K562 (cell line): ENCODE data around the gene TBC1D1. TPM values are rescaled to one million over a fixed set of nuclear protein-coding genes. Genes with fewer than 3 reads are reported as not detected.

ENCODE experiments used
- ATAC-seq: fragments of 200-7000 bp; cut with Tn5 transposase; 3 replicates; pipeline ENCODE4 v1.9.1; 2020; ENCODE audit warnings: moderate library complexity
- BruUV-seq: library from RNA; stranded (reverse); fragments of 400-500 nt; replicated peaks from 2 replicates; lab custom pipeline; 2021; lab: Mats Ljungman, UMichigan
- CTCF ChIA-PET: fragments of 300-600 bp; formaldehyde crosslinking; extraction: SDS; loops from one replicate; lab custom pipeline; 2021; ENCODE audit warnings: low intra/inter-chr PET ratio; lab: Yijun Ruan, JAX
- POLR2A ChIA-PET: fragments of 300-600, 350-650 bp; sonication (Branson Sonifier 250); formaldehyde crosslinking; extraction: SDS; loops from one replicate; lab custom pipeline; 2021; ENCODE audit warnings: antibody characterized with exemption, inconsistent platforms; lab: Yijun Ruan, JAX
- DNase-seq, 4 experiments: peaks; one replicate each; pipeline versions ENCODE4 v3.0.0 to v3.0.0-alpha.2; 2011 to 2018; ENCODE audit warnings: low spot score in 3 of 4, mixed read lengths in 3 of 4; ENCODE audit errors: extremely low read depth in 1 of 4
- FAIRE-seq: peaks from 2 replicates; lab custom pipeline; 2011; peaks lifted over from hg19 to GRCh38; lab: Jason Lieb, UNC
- H2AFZ ChIP-seq: 2 replicates; pipeline ENCODE4 v1.6.0; 2011; ENCODE audit warnings: low read depth, low read length, control low read depth, inconsistent platforms
- H3K27ac ChIP-seq: fragments of 200-600 bp; 3 replicates; pipeline ENCODE4 v1.8.0; 2011; ENCODE audit warnings: low read depth, mild to moderate bottlenecking, control low read depth, inconsistent platforms, low read length, moderate library complexity, mixed read lengths; ENCODE audit errors: extremely low read depth
- H3K27me3 ChIP-seq, 2 experiments: fragments of 300-600 bp in 1 of 2; 2 replicates in 1 of 2; 3 replicates in 1 of 2; pipeline versions ENCODE4 v1.6.0 to v1.8.0; 2011; ENCODE audit warnings: inconsistent platforms in 2 of 2, low read length in 2 of 2, mild to moderate bottlenecking in 1 of 2, mixed read lengths in 1 of 2, moderate library complexity in 1 of 2; ENCODE audit not compliant: control insufficient read depth in 2 of 2, insufficient read depth in 2 of 2
- H3K36me3 ChIP-seq: fragments of 300-600 bp; 3 replicates; pipeline ENCODE4 v1.8.0; 2011; ENCODE audit warnings: mild to moderate bottlenecking, low read length, inconsistent platforms; ENCODE audit not compliant: control insufficient read depth, insufficient read depth
- H3K4me1 ChIP-seq, 2 experiments: fragments of 200-600 bp in 1 of 2; replicated peaks in 1 of 2; 2 replicates in 1 of 2; 3 replicates in 1 of 2; pipeline versions ENCODE4 v1.5.1 to v1.8.0; 2011; ENCODE audit warnings: inconsistent platforms in 2 of 2, low read length in 2 of 2, mild to moderate bottlenecking in 1 of 2, mixed read lengths in 1 of 2, moderate library complexity in 1 of 2; ENCODE audit not compliant: control insufficient read depth in 2 of 2, insufficient read depth in 2 of 2
- H3K4me2 ChIP-seq: 2 replicates; pipeline ENCODE4 v1.6.1; 2011; ENCODE audit warnings: low read length, control low read depth, inconsistent platforms, mixed read lengths; ENCODE audit not compliant: insufficient read depth
- H3K4me3 ChIP-seq: fragments of 200-600 bp; sonication (generic), shearing (Covaris generic); 2 replicates; pipeline ENCODE4 v1.5.1; 2016; ENCODE audit warnings: control low read depth, inconsistent platforms
- H3K79me2 ChIP-seq: fragments of 200-600 bp; 3 replicates; pipeline ENCODE4 v1.8.0; 2011; ENCODE audit warnings: low read length, inconsistent platforms; ENCODE audit not compliant: control insufficient read depth, insufficient read depth
- H3K9ac ChIP-seq, 2 experiments: 2 replicates each; pipeline versions ENCODE4 v1.6.0 to v1.6.1; 2011; ENCODE audit warnings: low read depth in 2 of 2, low read length in 2 of 2, control low read depth in 1 of 2, inconsistent platforms in 1 of 2, mild to moderate bottlenecking in 1 of 2, mixed read lengths in 1 of 2; ENCODE audit not compliant: insufficient read depth in 1 of 2
- H3K9me1 ChIP-seq: one replicate; pipeline ENCODE4 v1.6.0; 2011; ENCODE audit warnings: inconsistent platforms, mild to moderate bottlenecking, low read length, moderate library complexity; ENCODE audit not compliant: control insufficient read depth, insufficient read depth
- H3K9me3 ChIP-seq: replicated peaks from 2 replicates; pipeline ENCODE4 v1.5.1; 2011; ENCODE audit warnings: low read depth, low read length, inconsistent platforms; ENCODE audit not compliant: control insufficient read depth, insufficient read depth
- H4K20me1 ChIP-seq: replicated peaks from 2 replicates; pipeline ENCODE4 v1.6.1; 2011; ENCODE audit warnings: low read length, inconsistent platforms, mixed read lengths; ENCODE audit not compliant: control insufficient read depth, insufficient read depth
- C11orf30 ChIP-seq: fragments of 450-650 bp; IDR thresholded peaks from 2 replicates; pipeline ENCODE4 v1.6.1; 2016; ENCODE audit warnings: low read depth, mild to moderate bottlenecking
- CEBPG ChIP-seq, 3 experiments: fragments of 200-800 bp in 1 of 3; sonication (Bioruptor generic) in 1 of 3; sonication (generic) in 1 of 3; formaldehyde crosslinking in 1 of 3; IDR thresholded peaks in 2 of 3; conservative IDR thresholded peaks in 1 of 3; 2 replicates each; pipeline versions ENCODE4 v1.6.1 to v1.8.0; 2016 to 2022; ENCODE audit warnings: missing compliant biosample characterization in 2 of 3, missing genetic modification characterization in 2 of 3, mild to moderate bottlenecking in 1 of 3, missing genetic modification reagents in 1 of 3
- DIDO1 ChIP-seq: fragments of 450-650 bp; IDR thresholded peaks from 2 replicates; pipeline ENCODE4 v1.6.1; 2016; ENCODE audit warnings: low read depth, missing biosample characterization, missing genetic modification characterization
- HNRNPL ChIP-seq: fragments of 200-400 bp; formaldehyde crosslinking; IDR thresholded peaks from 2 replicates; pipeline ENCODE4 v1.6.1; 2017; ENCODE audit warnings: low read depth, mild to moderate bottlenecking, low read length
- KDM2B ChIP-seq: fragments of 250-450 bp; sonication (Bioruptor Pico); IDR thresholded peaks from 2 replicates; pipeline ENCODE4 v1.8.0; 2021; ENCODE audit warnings: mild to moderate bottlenecking, moderate library complexity
- TEAD4 ChIP-seq, 2 experiments: sonication (generic) in 1 of 2; formaldehyde crosslinking in 1 of 2; IDR thresholded peaks; 2 replicates each; pipeline versions ENCODE4 v1.6.1 to v1.8.0; 2012 to 2022; ENCODE audit warnings: borderline replicate concordance in 1 of 2, inconsistent platforms in 1 of 2, low read length in 1 of 2, mild to moderate bottlenecking in 1 of 2, missing genetic modification reagents in 1 of 2
- WGBS: fragments of 100-300 bp; shearing (Covaris generic); methylation state at CpG from one replicate; pipeline ENCODE4 v1.1.6; 2016; ENCODE audit warnings: low coverage, mixed read lengths; ENCODE audit not compliant: insufficient coverage; ENCODE audit errors: missing lambda C conversion rate; 5-methylcytosine and 5-hydroxymethylcytosine counted together
- in situ Hi-C: fragments of 300-500 bp; cut with MboI; formaldehyde crosslinking; loops from 4 replicates; pipeline ENCODE4 v1.15.0; 2018; ENCODE audit warnings: inconsistent platforms, mixed read lengths
- intact Hi-C: fragments of 100-400 bp; cut with micrococcal nuclease; formaldehyde crosslinking; loops from 2 replicates; pipeline ENCODE4 v1.14.2; 2022
- polyA plus RNA-seq, 8 experiments: library from polyadenylated mRNA; depleted of rRNA in 4 of 8; stranded (reverse) in 5 of 8; unstranded in 3 of 8; fragments of >200 nt; fragmentation: Nextera tagmentation in 2 of 8; fragmentation: Illumina TruSeq in 1 of 8; extraction: Ambion mirVana in 2 of 8; extraction: Trizol in 1 of 8; gene quantifications; 2 replicates each; pipeline versions ENCODE4 v1.2.1 to v1.2.3, GENCODE V29; 2011 to 2014; ENCODE audit warnings: inconsistent platforms in 1 of 8, missing spikeins in 1 of 8
- total RNA-seq, 7 experiments: library from RNA; depleted of rRNA in 6 of 7; stranded (reverse); fragments of >200 nt in 6 of 7; fragmentation: Illumina TruSeq in 2 of 7; extraction: Trizol in 2 of 7; gene quantifications; 2 replicates each; pipeline versions ENCODE4 v1.2.1 to v1.2.3, GENCODE V29; 2011 to 2021; ENCODE audit warnings: low replicate concordance in 1 of 7
- TF ChIP-seq, protein P1 (sequence below): fragments of 250-450 bp; sonication (Bioruptor Pico); IDR thresholded peaks from 2 replicates; pipeline ENCODE4 v1.5.0; 2021

The TBC1D1 gene
- total and polyA plus RNA-seq, 9 of the 15 experiments (the other 6 are each of a cell fraction or from before 2014, with no cell fraction given): 0.59 to 14.2 (median 8.8) TPM

DNA sequence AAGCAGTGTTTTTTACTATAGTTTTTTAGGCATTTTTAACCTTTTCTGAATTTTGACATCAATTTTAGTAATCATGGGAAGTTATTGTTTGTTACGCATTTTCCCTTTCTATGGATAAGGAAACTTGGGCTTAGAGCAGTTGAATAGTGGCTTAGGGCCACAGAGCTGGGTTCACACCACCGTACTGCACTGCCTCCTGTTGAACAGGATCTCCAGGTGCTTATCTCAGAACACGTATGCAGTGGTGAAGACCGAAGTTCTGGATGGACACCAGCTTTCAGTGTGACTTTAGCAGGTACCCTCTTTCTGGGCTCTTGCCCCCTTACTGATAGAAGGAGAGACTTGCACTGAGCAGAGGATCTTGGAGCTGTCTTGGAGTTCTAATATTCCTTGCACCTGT, 206.9 kb downstream of the TBC1D1 start:
- no peaks in the 10 kb centered on the region for H3K79me2 ChIP-seq
- no peak overlapping the region for H3K27ac ChIP-seq
- no peak for DNase-seq
- FAIRE-seq: no peak
- H3K27me3 ChIP-seq: peaks cover 2 to 4% of the 10 kb centered on the region in 2 experiments; a peak in 3 of 5 replicates
- no peak for ATAC-seq
- intact Hi-C loops (no loop called here), in situ Hi-C loops (no loop called here)
- no peaks in the 10 kb centered on the region for H3K9me3 ChIP-seq
- CTCF ChIA-PET: interaction anchor here (0.6 kb wide), 1 partner anchor 16 kb away, joined by 3 read pairs; no protein-coding TSS in a partner anchor
- H4K20me1 ChIP-seq: 0 out of 2 replicates have a peak, but pooled peaks cover 2% of the 10 kb centered on the region
- no peak overlapping the region for H3K9ac ChIP-seq
- H3K4me1 ChIP-seq: no peaks in the 10 kb centered on the region; a peak in 1 of 5 replicates
- 24% methylated on average over 4 of the region's 4 CpGs for WGBS
- no peaks in the 10 kb centered on the region for H3K9me1 ChIP-seq
- no peak overlapping the region for H2AFZ ChIP-seq
- POLR2A ChIA-PET: interaction anchor here (0.6 kb wide), 1 partner anchor 29 kb away, joined by 4 read pairs; no protein-coding TSS in a partner anchor
- no peaks in the 10 kb centered on the region for H3K36me3 ChIP-seq
- TF ChIP-seq HNRNPL (no peak), TEAD4 (IDR thresholded peaks at IDR 0.05; ENCODE audit: low read length) (no peak), TEAD4 (CRISPR knock-in tag; IDR thresholded peaks at IDR 0.05; ENCODE audit: borderline replicate concordance) (no peak), KDM2B (CRISPR knock-in tag) (no peak), CEBPG (CRISPR knock-in tag; IDR thresholded peaks at IDR 0.05) (no peak), CEBPG (tag; conservative IDR thresholded peaks at IDR 0.05 in 1 of 2, IDR thresholded peaks at IDR 0.05 in 1 of 2) (no peak), DIDO1 (tag) (no peak), C11orf30 (no peak)
- TF ChIP-seq, protein P1, sequence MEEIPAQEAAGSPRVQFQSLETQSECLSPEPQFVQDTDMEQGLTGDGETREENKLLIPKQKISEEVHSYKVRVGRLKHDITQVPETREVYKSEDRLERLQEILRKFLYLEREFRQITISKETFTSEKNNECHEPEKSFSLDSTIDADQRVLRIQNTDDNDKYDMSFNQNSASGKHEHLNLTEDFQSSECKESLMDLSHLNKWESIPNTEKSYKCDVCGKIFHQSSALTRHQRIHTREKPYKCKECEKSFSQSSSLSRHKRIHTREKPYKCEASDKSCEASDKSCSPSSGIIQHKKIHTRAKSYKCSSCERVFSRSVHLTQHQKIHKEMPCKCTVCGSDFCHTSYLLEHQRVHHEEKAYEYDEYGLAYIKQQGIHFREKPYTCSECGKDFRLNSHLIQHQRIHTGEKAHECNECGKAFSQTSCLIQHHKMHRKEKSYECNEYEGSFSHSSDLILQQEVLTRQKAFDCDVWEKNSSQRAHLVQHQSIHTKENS: no peak
- no TSS peak for BruUV-seq
- no peak overlapping the region for H3K4me2 ChIP-seq
- no peak overlapping the region for H3K4me3 ChIP-seq
